C4-2B (cell line): ENCODE data around the gene RAP1A.

Experiments used
- CTCF ChIP-seq: fragments of 450-650 bp; conservative IDR thresholded peaks from 2 replicates; pipeline ENCODE4 v1.5.1; 2017; ENCODE audit warnings: mild to moderate bottlenecking
- ZFX ChIP-seq: fragments of 450-650 bp; IDR thresholded peaks from 2 replicates; pipeline ENCODE4 v1.6.1; 2017

GRCh38 chr1:111619635-111620440 is at the start of gene RAP1A:
- no peak for TF ChIP-seq CTCF
- TF ChIP-seq ZFX = peak; percentile 72
